Measurements from ENCODE around the gene SLC2A1. TPM values are rescaled to one million over a fixed set of nuclear protein-coding genes. Genes with fewer than 3 reads are reported as not detected.

The SLC2A1 gene
- total and polyA plus RNA-seq, 7 donors = 1.1 to 3.8 (median 2.1) TPM

DNA sequence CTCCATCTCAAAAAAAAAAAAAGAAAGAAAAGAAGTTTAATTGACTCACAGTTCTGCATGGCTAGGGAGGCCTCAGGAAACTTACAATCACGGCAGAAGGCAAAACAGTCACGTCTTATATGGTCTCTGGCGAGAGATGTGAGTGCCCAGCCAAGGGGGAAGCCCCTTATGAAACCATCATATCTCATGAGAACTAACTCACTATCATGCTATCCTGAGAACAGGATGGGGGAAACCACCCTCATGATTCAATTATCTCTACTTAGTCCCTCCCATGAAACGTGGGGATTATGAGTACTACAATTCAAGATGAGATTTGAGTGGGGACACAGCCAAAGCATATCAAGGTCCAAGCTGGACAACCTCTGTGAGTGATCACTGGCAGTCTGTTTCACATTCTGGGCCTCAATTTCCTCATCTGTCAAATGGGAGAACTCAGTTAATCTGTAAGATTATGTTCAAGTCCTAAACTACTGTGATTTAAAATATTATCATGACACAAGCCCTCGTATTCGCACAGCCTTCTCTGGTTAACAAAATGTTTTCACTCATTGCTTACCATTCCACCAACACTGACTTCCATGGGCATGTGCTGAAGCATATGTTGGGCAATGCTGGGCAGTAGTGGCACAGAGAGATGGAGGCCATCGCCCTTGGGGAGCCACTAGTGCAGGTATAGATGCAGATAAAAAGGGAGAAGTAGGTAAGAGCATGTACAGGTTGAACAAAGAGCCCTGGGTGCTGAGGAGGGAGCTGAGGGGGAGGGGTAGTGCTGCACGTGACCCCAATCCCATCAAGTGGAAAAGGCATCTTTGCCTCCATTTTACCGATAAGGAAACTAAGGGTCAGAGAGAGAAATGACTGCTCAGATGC is 46.2 kb upstream of the SLC2A1 start:
- TF ChIP-seq CTCF (IDR thresholded peaks at IDR 0.05) = no peak
- no peak for ATAC-seq
- intact Hi-C loops (cut with DNase I) = no loop called here
- no peak for DNase-seq
- 75 to 83% (median 78%) methylated on average over 9 of the region's 9 CpGs for WGBS, 3 donors
- H3K9me3 ChIP-seq = no peaks in the 10 kb centered on the region
- H3K27ac ChIP-seq = no peak overlapping the region
- H3K27me3 ChIP-seq (ENCODE audit: insufficient read depth in 3 of 3, low read length in 2 of 3) = peaks cover 0 to 35% (median 15%) of the 10 kb centered on the region in 3 donors
- H3K4me3 ChIP-seq = no peak overlapping the region
- no peaks in the 10 kb centered on the region for H3K36me3 ChIP-seq (ENCODE audit: insufficient read depth in 1 of 2, low read depth in 1 of 2)
- H3K4me1 ChIP-seq = no peaks in the 10 kb centered on the region

- DNase-seq = no peak
- Histone ChIP-seq H3K36me3 (ENCODE audit: insufficient read depth in 1 of 2, low read depth in 1 of 2) (no peaks in the 10 kb centered on the region), H3K4me3 (no peak overlapping the region), H3K4me1 (no peaks in the 10 kb centered on the region), H3K9me3 (no peaks in the 10 kb centered on the region), H3K27me3 (ENCODE audit: insufficient read depth in 3 of 3, low read length in 2 of 3) (peaks cover 0 to 22% (median 15%) of the 10 kb centered on the region in 3 donors), H3K27ac (no peak overlapping the region)
- 60 to 86% (median 67%) methylated on average over 1 of the region's 1 CpG for WGBS, 3 donors
- no peak for TF ChIP-seq CTCF (IDR thresholded peaks at IDR 0.05)
- intact Hi-C loops (cut with DNase I) = no loop called here
- ATAC-seq = no peak
Observed at GRCh38 chr1:43002766-43003165, 44.1 kb upstream of the SLC2A1 start.

DNA sequence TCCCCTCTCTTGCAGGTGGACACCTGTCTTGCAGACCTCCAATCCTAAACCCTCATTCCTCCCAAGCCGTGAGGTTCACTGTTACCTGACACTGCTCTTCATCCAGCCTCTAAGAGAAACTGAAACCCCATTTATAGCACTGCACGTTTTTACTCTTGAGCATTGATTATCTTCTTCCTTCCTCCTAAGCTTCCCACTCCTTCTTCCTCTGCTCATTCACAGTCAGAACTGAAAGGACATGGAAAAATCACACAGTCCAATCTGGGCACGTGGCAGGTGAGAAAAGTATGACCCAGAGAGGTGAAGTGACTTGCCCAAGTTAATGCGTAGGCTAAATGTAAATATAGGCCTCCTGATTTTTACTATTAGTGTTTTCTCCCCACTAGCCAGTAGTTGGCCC is 43.4 kb upstream of the SLC2A1 start:
- DNase-seq (no peak), ATAC-seq (no peak)
- Histone ChIP-seq H3K9me3 (no peaks in the 10 kb centered on the region), H3K36me3 (ENCODE audit: insufficient read depth in 1 of 2, low read depth in 1 of 2) (no peaks in the 10 kb centered on the region), H3K4me1 (no peaks in the 10 kb centered on the region), H3K27me3 (ENCODE audit: insufficient read depth in 3 of 3, low read length in 2 of 3) (peaks cover 0 to 16% (median 15%) of the 10 kb centered on the region in 3 donors), H3K27ac (no peak overlapping the region), H3K4me3 (no peak overlapping the region)
- TF ChIP-seq CTCF (IDR thresholded peaks at IDR 0.05) = no peak
- WGBS, 3 donors = 55 to 69% (median 60%) methylated on average over 4 of the region's 4 CpGs
- intact Hi-C loops (cut with DNase I) = no loop called here

GRCh38 chr1:43001434-43001833 is 42.8 kb upstream of the SLC2A1 start:
- no peak for TF ChIP-seq CTCF (IDR thresholded peaks at IDR 0.05)
- Histone ChIP-seq H3K27ac (no peak overlapping the region), H3K36me3 (ENCODE audit: insufficient read depth in 1 of 2, low read depth in 1 of 2) (no peaks in the 10 kb centered on the region), H3K9me3 (no peaks in the 10 kb centered on the region), H3K27me3 (ENCODE audit: insufficient read depth in 3 of 3, low read length in 2 of 3) (peaks cover 0 to 15% (median 10%) of the 10 kb centered on the region in 3 donors), H3K4me3 (no peak overlapping the region), H3K4me1 (no peaks in the 10 kb centered on the region)
- ATAC-seq = no peak
- DNase-seq = no peak
- intact Hi-C loops (cut with DNase I) = no loop called here
